ENCODE measurements around the gene USP8.
"Not testable (repeated sequence)": the region's sequence is repeated elsewhere in the genome, so short reads cannot be mapped to it uniquely, and the experiment has no call there.

Gene USP8

GRCh38 chr15:50411870-50412269 lies 12.3 kb upstream of the USP8 start:
- Histone ChIP-seq H3K4me3 (no peak overlapping the region), H3K9me3 (replicated peaks in 1 of 11) (no peaks in the 10 kb centered on the region), H3K27me3 (no peaks in the 10 kb centered on the region), H4K20me1 (no peaks in the 10 kb centered on the region), H3K4me2 (no peak overlapping the region), H3K4me1 (peaks cover 0 to 2% (median 0%) of the 10 kb centered on the region in 10 experiments; a peak in 2 of 20 replicates), H3K36me3 (no peaks in the 10 kb centered on the region), H3K9ac (no peak overlapping the region), H3K27ac (no peak overlapping the region)
- 0 out of 22 replicates have a peak, but pooled peaks of 1 of the 11 experiments have one; percentile 7 for TF ChIP-seq Cebpa-rat (IDR thresholded peaks at IDR 0.05)

DNA sequence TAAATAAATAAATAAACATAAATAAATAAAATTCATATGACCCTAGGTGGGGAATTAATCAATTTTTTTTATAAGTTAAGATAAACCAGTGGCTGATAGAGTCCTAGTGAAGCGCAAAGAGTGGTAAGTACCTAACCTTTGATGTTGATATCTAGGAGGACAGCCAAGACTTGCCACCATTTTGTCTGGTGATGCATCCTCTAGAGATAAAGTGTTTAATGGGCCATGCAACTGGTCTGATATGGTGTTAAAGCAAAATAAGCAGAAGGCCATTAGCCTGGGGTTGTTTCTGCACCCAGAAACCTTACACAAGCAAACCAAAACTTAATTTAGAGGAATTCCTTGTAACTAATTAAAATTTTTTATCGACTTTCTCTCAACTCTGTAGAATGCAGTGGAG lies 9.6 kb upstream of the USP8 start:
- no peak overlapping the region for H3K27ac ChIP-seq
- H3K36me3 ChIP-seq = no peaks in the 10 kb centered on the region
- no peak for TF ChIP-seq Cebpa-rat (IDR thresholded peaks at IDR 0.05)
- H3K4me2 ChIP-seq = no peak overlapping the region
- H4K20me1 ChIP-seq = no peaks in the 10 kb centered on the region
- no peaks in the 10 kb centered on the region for H3K27me3 ChIP-seq
- no peak overlapping the region for H3K9ac ChIP-seq
- no peaks in the 10 kb centered on the region for H3K9me3 ChIP-seq (replicated peaks in 1 of 11)
- H3K4me3 ChIP-seq = no peak overlapping the region
- H3K4me1 ChIP-seq = no peaks in the 10 kb centered on the region

GRCh38 chr15:50415752-50416404 lies 8.3 kb upstream of the USP8 start:
- no peak overlapping the region for H3K4me3 ChIP-seq
- no peaks in the 10 kb centered on the region for H3K36me3 ChIP-seq
- H3K4me2 ChIP-seq = no peak overlapping the region
- no peak overlapping the region for H3K27ac ChIP-seq
- H3K9me3 ChIP-seq (replicated peaks in 1 of 11) = no peaks in the 10 kb centered on the region
- no peaks in the 10 kb centered on the region for H3K27me3 ChIP-seq
- no peaks in the 10 kb centered on the region for H3K4me1 ChIP-seq
- no peaks in the 10 kb centered on the region for H4K20me1 ChIP-seq
- no peak overlapping the region for H3K9ac ChIP-seq
- TF ChIP-seq Cebpa-rat (IDR thresholded peaks at IDR 0.05) = no peak

DNA sequence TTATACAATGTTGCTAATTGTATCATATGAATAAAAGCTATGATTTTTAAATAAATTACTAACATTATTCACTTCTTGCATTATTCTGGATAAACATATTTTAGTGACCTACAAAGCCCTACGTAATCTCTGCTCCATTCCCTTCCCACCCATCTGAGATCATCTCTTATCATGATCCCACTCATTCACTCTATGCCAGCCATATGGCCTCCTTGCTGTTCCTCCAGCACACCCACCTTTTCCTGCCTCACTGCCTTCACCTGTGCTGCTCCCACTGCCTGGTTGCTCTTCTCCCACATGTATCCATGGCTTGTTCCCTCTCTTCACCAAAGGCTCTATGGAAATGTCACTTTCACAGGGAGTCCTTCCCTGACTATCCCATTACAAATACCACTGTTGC lies 7.3 kb upstream of the USP8 start:
- H3K27me3 ChIP-seq = no peaks in the 10 kb centered on the region
- H4K20me1 ChIP-seq = no peaks in the 10 kb centered on the region
- no peak for TF ChIP-seq Cebpa-rat (IDR thresholded peaks at IDR 0.05)

GRCh38 chr15:50418041-50418583 lies 6.1 kb upstream of the USP8 start:
- Histone ChIP-seq H3K27ac (no peak overlapping the region), H3K9ac (no peak overlapping the region), H3K36me3 (no peaks in the 10 kb centered on the region), H4K20me1 (no peaks in the 10 kb centered on the region), H3K4me1 (peaks cover 0 to under 1% (median 0%) of the 10 kb centered on the region in 10 experiments; a peak in 3 of 20 replicates), H3K4me2 (no peak overlapping the region), H3K27me3 (no peaks in the 10 kb centered on the region), H3K4me3 (no peak overlapping the region), H3K9me3 (replicated peaks in 1 of 11) (no peaks in the 10 kb centered on the region)
- no peak for TF ChIP-seq Cebpa-rat (IDR thresholded peaks at IDR 0.05)

More for the DNA sequence above, 7.3 kb upstream of the USP8 start:
- H3K36me3 ChIP-seq = no peaks in the 10 kb centered on the region
- H3K9me3 ChIP-seq (replicated peaks in 1 of 11) = no peaks in the 10 kb centered on the region
- H3K27ac ChIP-seq = no peak overlapping the region
- H3K9ac ChIP-seq = no peak overlapping the region
- H3K4me1 ChIP-seq = no peaks in the 10 kb centered on the region
- no peak overlapping the region for H3K4me2 ChIP-seq
- H3K4me3 ChIP-seq = no peak overlapping the region

- Histone ChIP-seq H3K9ac (peak overlapping the region; percentile 75 to 95 (median 89)), H3K36me3 (peaks cover 10 to 43% (median 25%) of the 10 kb centered on the region in 11 experiments; a peak in 19 of 22 replicates), H3K4me1 (peaks cover 21 to 49% (median 26%) of the 10 kb centered on the region in 10 experiments), H3K4me2 (peak overlapping the region; percentile 69 to 98 (median 89)), H3K27me3 (no peaks in the 10 kb centered on the region), H3K27ac (peak overlapping the region; percentile 80 to 93 (median 91); a peak in 18 of 22 replicates), H3K4me3 (peak overlapping the region; percentile 70 to 97 (median 86)), H4K20me1 (peaks cover 42 to 55% (median 51%) of the 10 kb centered on the region in 11 experiments), H3K9me3 (replicated peaks in 1 of 11) (no peaks in the 10 kb centered on the region)
- TF ChIP-seq Cebpa-rat (IDR thresholded peaks at IDR 0.05) = no peak
Observed at GRCh38 chr15:50425219-50425618, 1.0 kb downstream of the USP8 start.

- peaks cover 21 to 50% (median 27%) of the 10 kb centered on the region in 10 experiments for H3K4me1 ChIP-seq
- peaks cover 10 to 47% (median 26%) of the 10 kb centered on the region in 11 experiments; a peak in 20 of 22 replicates for H3K36me3 ChIP-seq
- H3K9me3 ChIP-seq (replicated peaks in 1 of 11); H3K27me3 ChIP-seq: not testable (repeated sequence)
- H3K4me3 ChIP-seq = peak overlapping the region; percentile 70 to 97 (median 86)
- peak overlapping the region in 2 of 11 experiments; percentile 90 to 92; a peak in 1 of 22 replicates for H3K27ac ChIP-seq
- H3K9ac ChIP-seq = peak overlapping the region in 9 of 11 experiments; percentile 75 to 95 (median 89); a peak in 12 of 22 replicates
- peak overlapping the region; percentile 69 to 98 (median 89) for H3K4me2 ChIP-seq
- H4K20me1 ChIP-seq = peaks cover 47 to 60% (median 56%) of the 10 kb centered on the region in 11 experiments
Observed at GRCh38 chr15:50425678-50426246, 1.6 kb downstream of the USP8 start.

DNA sequence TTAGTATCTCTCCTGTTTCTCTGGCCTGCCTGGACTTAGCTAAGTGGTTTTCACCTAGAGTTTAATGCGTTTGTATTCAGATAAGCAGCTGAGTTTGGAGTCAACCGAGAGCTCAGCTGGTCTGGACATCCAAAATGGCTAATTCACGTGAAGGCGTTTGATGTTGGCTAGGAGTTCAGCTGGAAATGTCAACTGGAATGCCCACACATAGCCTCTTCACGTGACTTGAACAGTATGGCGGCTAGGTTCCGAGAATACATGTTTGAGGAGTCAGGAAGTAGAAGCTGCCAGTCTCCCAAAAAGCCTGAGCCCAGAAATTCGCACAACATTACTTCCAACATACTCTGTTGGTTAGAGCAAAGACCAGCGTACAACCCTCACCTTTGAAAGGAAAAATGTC lies 2.2 kb downstream of the USP8 start:
- peak overlapping the region; percentile 47 to 98 (median 89); a peak in 20 of 22 replicates for H3K4me2 ChIP-seq
- H3K4me1 ChIP-seq = peaks cover 21 to 50% (median 27%) of the 10 kb centered on the region in 10 experiments
- no peak overlapping the region for H3K9ac ChIP-seq
- H3K4me3 ChIP-seq = 0 out of 20 replicates have a peak overlapping the region, but pooled peaks of 1 of the 10 experiments have one; percentile 76
- no peaks in the 10 kb centered on the region for H3K27me3 ChIP-seq
- peaks cover 54 to 67% (median 63%) of the 10 kb centered on the region in 11 experiments for H4K20me1 ChIP-seq
- no peaks in the 10 kb centered on the region for H3K9me3 ChIP-seq (replicated peaks in 1 of 11)
- TF ChIP-seq Cebpa-rat (IDR thresholded peaks at IDR 0.05) = no peak
- H3K27ac ChIP-seq = no peak overlapping the region
- H3K36me3 ChIP-seq = peaks cover 10 to 54% (median 29%) of the 10 kb centered on the region in 11 experiments; a peak in 20 of 22 replicates

GRCh38 chr15:50431204-50431603 lies 7.0 kb downstream of the USP8 start:
- Histone ChIP-seq H3K4me3 (no peak overlapping the region), H3K36me3 (peaks cover 36 to 96% (median 64%) of the 10 kb centered on the region in 11 experiments), H4K20me1 (peaks cover 88 to 100% (median 100%) of the 10 kb centered on the region in 11 experiments)

More at GRCh38 chr15:50431204-50431603, 7.0 kb downstream of the USP8 start:
- H3K4me2 ChIP-seq = no peak overlapping the region
- no peak for TF ChIP-seq Cebpa-rat (IDR thresholded peaks at IDR 0.05)
- H3K27ac ChIP-seq = no peak overlapping the region
- peaks cover 3 to 35% (median 9%) of the 10 kb centered on the region in 10 experiments; a peak in 19 of 20 replicates for H3K4me1 ChIP-seq
- H3K9me3 ChIP-seq (replicated peaks in 1 of 11) = no peaks in the 10 kb centered on the region
- H3K27me3 ChIP-seq = no peaks in the 10 kb centered on the region
- no peak overlapping the region for H3K9ac ChIP-seq

All from BLaER1 treated with 17β-estradiol and CSF1 and Interleukin-3, amounts not matched to agents 10 nM and 100 nM (cell line).